Subcutaneous abdominal adipose tissue (tissue), 5 donors: Measurements from ENCODE around the gene EIF4H.
A peak's percentile ranks its signal among the peaks of the same experiment; 100 is the strongest.
"Not testable (repeated sequence)": the region's sequence is repeated elsewhere in the genome, so short reads cannot be mapped to it uniquely, and the experiment has no call there.

ENCODE experiments used
- H3K27ac ChIP-seq: one replicate; pipeline ENCODE4 v1.7.0; 2013; ENCODE audit warnings: low read depth, mild to moderate bottlenecking, inconsistent platforms, low read length, moderate library complexity
- H3K27me3 ChIP-seq, 5 donors: one replicate each; pipeline ENCODE4 v1.7.0; 2013; ENCODE audit warnings: low read length in 5 of 5, inconsistent platforms in 1 of 5; ENCODE audit not compliant: control insufficient read depth in 5 of 5, insufficient read depth in 4 of 5
- H3K36me3 ChIP-seq, 5 donors: one replicate each; pipeline ENCODE4 v1.7.0; 2013; ENCODE audit warnings: low read length in 5 of 5; ENCODE audit not compliant: control insufficient read depth in 5 of 5, insufficient read depth in 5 of 5
- H3K4me1 ChIP-seq, 5 donors: one replicate each; pipeline ENCODE4 v1.7.0; 2013; ENCODE audit warnings: low read length in 5 of 5, mild to moderate bottlenecking in 3 of 5, moderate library complexity in 1 of 5; ENCODE audit not compliant: control insufficient read depth in 5 of 5, insufficient read depth in 5 of 5
- H3K4me3 ChIP-seq, 5 donors: one replicate each; pipeline ENCODE4 v1.7.0; 2013; ENCODE audit warnings: low read length in 5 of 5, low read depth in 1 of 5
- H3K9ac ChIP-seq, 5 donors: one replicate each; pipeline ENCODE4 v1.7.0; 2013; ENCODE audit warnings: low read length in 5 of 5, mild to moderate bottlenecking in 4 of 5, moderate library complexity in 3 of 5
- H3K9me3 ChIP-seq, 5 donors: one replicate each; pipeline ENCODE4 v1.7.0; 2013; ENCODE audit warnings: low read length in 5 of 5; ENCODE audit not compliant: control insufficient read depth in 5 of 5
- donor health status: healthy.
- donor health status: healthy.
- donor health status: healthy.
- donor health status: healthy.
- donor health status: healthy.

Gene EIF4H

DNA sequence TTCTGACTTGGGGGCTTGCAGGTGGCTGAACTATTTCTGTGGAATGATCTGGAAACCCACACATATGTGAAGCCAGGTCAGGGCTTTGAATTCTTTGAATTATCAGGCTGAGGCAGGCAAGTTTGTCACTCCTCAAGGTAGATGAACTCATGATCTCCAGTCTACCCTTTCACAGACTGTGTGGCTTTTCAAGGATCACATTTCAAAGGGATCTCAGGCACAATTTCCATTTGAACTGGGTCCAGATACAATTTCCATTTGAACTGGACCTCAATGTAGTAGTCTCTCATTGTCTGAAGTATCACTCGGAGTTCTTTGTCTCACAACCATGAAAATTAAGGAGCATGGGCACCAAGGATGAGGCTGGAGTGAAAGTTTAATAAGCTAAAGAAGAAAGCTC lies 25.7 kb upstream of the EIF4H start:
- no peaks in the 10 kb centered on the region for H3K27me3 ChIP-seq
- H3K9me3 ChIP-seq: peaks cover 0 to 5% (median 3%) of the 10 kb centered on the region in 5 donors
- H3K9ac ChIP-seq: no peak overlapping the region
- peaks cover 0 to 3% (median 0%) of the 10 kb centered on the region in 5 donors for H3K4me1 ChIP-seq
- no peak overlapping the region for H3K4me3 ChIP-seq
- no peak overlapping the region for H3K27ac ChIP-seq
- no peaks in the 10 kb centered on the region for H3K36me3 ChIP-seq

DNA sequence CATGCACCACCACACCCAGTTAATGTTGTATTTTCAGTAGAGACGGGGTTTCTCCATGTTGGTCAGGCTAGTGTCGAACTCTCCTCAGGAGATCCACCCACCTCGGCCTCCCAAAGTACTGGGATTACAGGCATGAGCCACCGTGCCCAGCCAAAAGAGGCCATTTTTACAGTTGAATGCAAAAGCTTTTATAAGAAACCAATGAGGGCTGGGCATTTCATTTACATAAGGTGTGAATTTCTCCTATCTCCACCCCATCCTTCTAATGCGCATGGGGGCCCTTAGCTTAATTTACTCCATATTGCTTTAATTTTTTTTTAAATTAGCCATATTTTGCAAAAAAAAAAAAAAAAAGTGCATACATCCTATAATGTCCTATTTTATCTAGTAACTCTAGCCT lies 25.1 kb upstream of the EIF4H start:
- H3K4me3 ChIP-seq: no peak overlapping the region
- H3K9ac ChIP-seq: no peak overlapping the region
- no peaks in the 10 kb centered on the region for H3K36me3 ChIP-seq
- H3K27me3 ChIP-seq: no peaks in the 10 kb centered on the region
- peaks cover 0 to 5% (median 3%) of the 10 kb centered on the region in 5 donors for H3K9me3 ChIP-seq
- peaks cover 0 to 6% (median 0%) of the 10 kb centered on the region in 5 donors for H3K4me1 ChIP-seq
- H3K27ac ChIP-seq: no peak overlapping the region

DNA sequence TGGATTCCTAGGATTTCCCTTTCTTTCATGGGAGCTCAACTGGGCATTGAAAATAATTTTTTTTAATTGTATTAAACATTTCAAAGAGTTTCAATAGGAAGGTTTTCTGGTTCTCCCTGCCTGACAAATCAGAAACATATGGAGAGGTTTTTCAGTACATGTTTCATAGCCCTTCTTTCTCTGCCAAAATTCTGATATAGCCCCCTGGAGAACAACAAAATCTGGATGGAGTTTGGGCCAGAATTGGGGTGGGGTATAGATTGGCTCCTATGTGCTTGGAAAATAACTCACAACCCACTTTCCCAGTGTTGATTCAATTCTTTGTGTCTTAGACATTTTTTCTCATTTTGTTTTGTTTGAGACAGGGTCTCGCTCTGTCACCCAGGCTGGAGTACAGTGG lies 24.6 kb upstream of the EIF4H start:
- Histone ChIP-seq H3K9me3 (peaks cover 0 to 5% (median 3%) of the 10 kb centered on the region in 5 donors), H3K9ac (no peak overlapping the region), H3K36me3 (no peaks in the 10 kb centered on the region), H3K4me1 (peaks cover 0 to 6% (median 0%) of the 10 kb centered on the region in 5 donors), H3K27ac (no peak overlapping the region), H3K4me3 (no peak overlapping the region), H3K27me3 (no peaks in the 10 kb centered on the region)

DNA sequence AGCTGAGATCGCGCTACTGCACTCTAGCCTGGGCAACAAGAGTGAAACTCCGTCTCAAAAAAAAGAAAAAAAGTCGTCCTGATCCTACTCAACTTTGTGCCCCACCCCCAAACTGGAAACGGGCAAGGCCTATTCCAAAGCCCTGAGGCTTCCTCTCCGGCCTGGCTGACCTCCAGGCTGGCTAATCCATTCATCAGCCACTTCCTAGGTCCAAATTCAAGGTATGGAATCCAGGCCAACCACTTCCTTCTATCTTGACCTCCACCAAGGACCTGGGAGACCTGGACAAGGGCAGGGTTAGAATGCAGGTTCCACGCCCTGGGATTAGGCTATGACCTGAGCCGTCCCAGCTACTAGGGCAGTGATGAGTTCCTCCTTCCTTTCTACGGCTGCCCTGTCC lies 20.4 kb upstream of the EIF4H start:
- Histone ChIP-seq H3K27me3 (no peaks in the 10 kb centered on the region), H3K36me3 (no peaks in the 10 kb centered on the region), H3K9ac (no peak overlapping the region), H3K27ac (no peak overlapping the region), H3K4me3 (no peak overlapping the region), H3K9me3 (no peaks in the 10 kb centered on the region), H3K4me1 (peaks cover 0 to 9% (median 0%) of the 10 kb centered on the region in 5 donors)

DNA sequence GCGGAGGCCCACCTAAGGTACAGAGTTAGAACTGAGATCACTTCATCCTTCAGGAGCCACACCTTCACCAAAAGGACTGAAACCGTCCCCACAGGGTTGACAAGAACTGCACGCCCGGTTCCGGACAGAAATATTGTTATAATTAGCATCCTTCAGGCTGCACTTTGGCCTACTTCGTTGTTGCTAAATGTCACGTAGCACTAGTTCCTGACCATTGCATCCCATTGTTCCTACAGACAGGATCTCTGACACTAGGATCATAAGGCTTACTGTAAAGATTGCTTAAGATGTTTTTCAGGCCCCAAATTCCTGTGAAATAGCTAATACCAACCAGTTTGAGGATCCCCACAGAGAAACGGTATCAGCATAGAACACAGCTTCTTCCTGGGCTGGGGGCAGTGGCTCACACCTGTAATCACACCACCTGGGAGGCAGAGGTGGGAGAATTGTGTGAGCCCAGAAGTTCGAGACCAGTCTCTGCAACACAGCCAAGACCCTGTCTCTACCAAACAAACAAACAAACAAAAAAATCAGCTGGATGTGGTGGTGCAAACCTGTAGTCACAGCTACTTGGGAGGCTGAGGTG lies 18.3 kb upstream of the EIF4H start:
- H3K9me3 ChIP-seq: no peaks in the 10 kb centered on the region
- H3K27ac ChIP-seq: no peak overlapping the region
- H3K9ac ChIP-seq: no peak overlapping the region
- H3K36me3 ChIP-seq: no peaks in the 10 kb centered on the region
- H3K4me1 ChIP-seq: peaks cover 0 to 9% (median 0%) of the 10 kb centered on the region in 5 donors
- no peak overlapping the region for H3K4me3 ChIP-seq
- H3K27me3 ChIP-seq: no peaks in the 10 kb centered on the region

DNA sequence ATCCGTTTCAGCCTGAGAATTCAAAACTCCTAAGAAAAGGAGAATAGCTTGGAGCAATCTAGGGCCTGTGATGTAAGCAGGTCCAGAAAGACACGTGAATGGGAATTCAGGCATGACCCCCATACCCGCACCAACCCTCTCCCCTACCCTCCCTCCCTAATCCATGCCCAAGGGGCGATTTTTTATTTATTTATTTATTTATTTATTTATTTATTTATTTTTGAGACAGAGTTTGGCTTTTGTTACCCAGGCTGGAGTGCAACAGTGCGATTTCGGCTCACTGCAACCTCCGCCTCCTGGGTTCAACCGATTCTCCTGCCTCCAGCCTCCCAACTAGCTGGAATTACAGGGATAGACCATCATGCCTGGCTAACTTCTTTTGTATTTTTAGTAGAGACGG lies 16.6 kb upstream of the EIF4H start:
- no peaks in the 10 kb centered on the region for H3K36me3 ChIP-seq
- no peak overlapping the region for H3K27ac ChIP-seq
- no peaks in the 10 kb centered on the region for H3K27me3 ChIP-seq
- H3K9me3 ChIP-seq: no peaks in the 10 kb centered on the region
- no peak overlapping the region for H3K9ac ChIP-seq
- H3K4me1 ChIP-seq: peaks cover 0 to 8% (median 0%) of the 10 kb centered on the region in 5 donors
- no peak overlapping the region for H3K4me3 ChIP-seq

DNA sequence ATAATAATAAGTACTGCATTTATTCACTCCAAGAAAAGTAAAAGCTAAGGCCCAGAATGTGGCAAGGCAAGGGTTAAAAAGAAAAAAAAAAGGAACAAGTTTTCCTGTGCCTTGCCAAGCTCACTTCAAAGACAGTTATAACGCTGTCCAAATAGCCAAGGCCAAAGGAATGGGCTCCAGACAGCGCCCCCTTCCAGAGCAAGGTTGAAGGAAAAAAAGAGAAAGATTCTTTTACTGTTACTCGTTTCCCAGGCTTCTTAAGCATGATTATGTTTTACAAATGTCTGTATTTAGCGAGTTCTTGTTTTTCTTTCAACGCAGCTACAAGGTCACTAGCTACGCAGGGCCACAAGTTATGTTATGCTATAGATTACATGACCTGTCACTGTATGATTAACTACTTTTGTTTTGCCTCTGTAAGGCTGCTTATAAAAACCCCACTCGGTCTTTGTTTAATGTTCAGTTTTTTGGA lies 9.1 kb upstream of the EIF4H start:
- Histone ChIP-seq H3K27ac (no peak overlapping the region), H3K4me1 (no peaks in the 10 kb centered on the region), H3K27me3 (no peaks in the 10 kb centered on the region), H3K9ac (no peak overlapping the region), H3K4me3 (no peak overlapping the region), H3K9me3 (no peaks in the 10 kb centered on the region), H3K36me3 (no peaks in the 10 kb centered on the region)

DNA sequence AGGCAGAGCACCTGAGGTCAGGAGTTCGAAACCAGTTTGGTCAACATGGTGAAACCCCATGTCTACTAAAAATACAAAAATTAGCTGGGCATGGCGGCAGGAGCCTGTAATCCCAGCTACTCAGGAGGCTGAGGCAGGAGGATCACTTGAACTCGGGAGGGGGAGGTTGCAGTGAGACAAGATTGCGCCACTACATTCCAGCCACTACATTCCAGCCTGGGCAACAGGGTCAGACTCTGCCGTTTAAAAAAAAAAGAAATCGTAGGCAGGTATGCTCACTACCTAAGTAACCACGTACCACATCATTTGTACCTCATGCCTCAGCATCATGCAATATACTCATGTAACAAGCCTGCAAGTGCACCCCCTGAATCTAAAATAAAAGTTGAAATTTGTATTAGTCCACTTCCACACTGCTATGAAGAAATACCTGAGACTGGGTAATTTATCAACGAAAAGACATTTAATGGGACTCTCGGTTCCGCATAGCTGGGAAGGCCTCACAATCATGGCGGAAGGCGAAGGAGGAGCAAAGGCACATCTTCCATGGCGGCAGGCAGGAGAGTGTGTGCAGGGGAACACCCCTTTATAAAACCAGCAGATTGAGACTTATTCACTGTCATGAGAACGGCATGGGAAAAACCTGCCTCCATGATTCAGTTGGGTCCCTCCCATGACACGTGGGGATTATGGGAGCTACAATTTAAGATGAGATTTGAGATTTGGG lies 8.1 kb upstream of the EIF4H start:
- Histone ChIP-seq H3K36me3 (no peaks in the 10 kb centered on the region), H3K4me3 (no peak overlapping the region), H3K27ac (no peak overlapping the region), H3K9me3 (no peaks in the 10 kb centered on the region), H3K9ac (no peak overlapping the region), H3K27me3 (no peaks in the 10 kb centered on the region), H3K4me1 (no peaks in the 10 kb centered on the region)

DNA sequence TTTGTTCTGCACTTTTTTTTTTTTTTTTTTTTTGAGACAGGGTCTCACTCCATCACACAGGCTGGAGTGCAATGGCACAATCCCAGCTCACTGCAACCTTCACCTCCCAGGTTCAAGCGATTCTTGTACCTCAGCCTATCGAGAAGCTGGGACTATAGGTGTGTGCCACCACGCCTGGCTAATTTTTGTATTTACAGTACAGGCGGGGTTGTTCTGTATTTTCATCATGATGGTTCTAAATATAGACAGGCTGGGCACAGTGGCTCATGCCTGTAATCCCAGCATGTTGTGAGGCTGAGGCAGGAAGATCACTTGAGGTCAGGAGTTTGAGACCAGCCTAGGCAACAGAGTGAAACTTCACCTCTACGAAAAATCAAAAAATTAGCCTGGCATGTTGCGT lies 6.8 kb upstream of the EIF4H start:
- H3K9me3 ChIP-seq, H3K4me1 ChIP-seq, H3K27ac ChIP-seq, H3K4me3 ChIP-seq, H3K36me3 ChIP-seq, H3K9ac ChIP-seq, H3K27me3 ChIP-seq: not testable (repeated sequence)

DNA sequence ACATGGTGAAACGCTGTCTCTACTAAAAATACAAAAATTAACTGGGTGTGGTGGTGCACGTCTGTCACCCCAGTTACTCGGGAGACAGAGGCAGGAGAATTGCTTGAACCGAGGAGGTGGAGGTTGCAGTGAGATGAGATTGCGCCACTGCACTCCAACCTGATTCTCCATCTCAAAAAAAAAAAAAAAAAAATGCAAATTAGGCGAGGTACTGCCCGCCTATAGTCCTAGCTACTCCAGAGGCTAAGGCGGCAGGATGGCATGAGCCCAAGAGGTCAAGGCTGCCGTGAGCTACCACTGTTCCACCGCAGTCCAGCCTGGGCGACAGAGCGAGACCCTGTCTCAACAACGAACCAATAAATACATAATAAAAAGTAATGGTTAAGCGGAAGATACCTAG lies 1.1 kb upstream of the EIF4H start:
- H3K36me3 ChIP-seq: peaks cover 0 to 4% (median 2%) of the 10 kb centered on the region in 5 donors
- no peaks in the 10 kb centered on the region for H3K27me3 ChIP-seq
- peak overlapping the region in 3 of 5 donors; percentile 82 to 93 (median 91) for H3K4me3 ChIP-seq
- peaks cover 4 to 48% (median 43%) of the 10 kb centered on the region in 5 donors for H3K4me1 ChIP-seq
- no peaks in the 10 kb centered on the region for H3K9me3 ChIP-seq
- no peak overlapping the region for H3K27ac ChIP-seq
- peak overlapping the region in 1 of 5 donors; percentile 76 for H3K9ac ChIP-seq
